CD4-positive, alpha-beta T cell (primary cell): ENCODE measurements around the gene LCOR. TPM values are rescaled to one million over a fixed set of nuclear protein-coding genes. Genes with fewer than 3 reads are reported as not detected.

ENCODE experiments used
- ATAC-seq: fragments of 200-7000 bp; cut with Tn5 transposase; one replicate; pipeline ENCODE4 v1.10.0; 2022; ENCODE audit warnings: mild to moderate bottlenecking; ENCODE audit not compliant: poor library complexity
- CTCF ChIA-PET: fragments of 350-600 bp; sonication (Branson Sonifier 250); formaldehyde crosslinking; loops from one replicate; lab custom pipeline; 2021; ENCODE audit warnings: antibody characterized with exemption, inconsistent platforms; lab: Charles Lee
- POLR2A ChIA-PET: fragments of 350-600 bp; sonication (Branson Sonifier 250); formaldehyde crosslinking; loops from one replicate; lab custom pipeline; 2021; ENCODE audit warnings: antibody characterized with exemption, inconsistent platforms; lab: Charles Lee
- DNase-seq, 14 experiments: peaks; one replicate each; pipeline ENCODE4 v3.0.0-alpha.2; 2013 to 2020; ENCODE audit warnings: mixed read lengths in 2 of 14
- H3K27ac ChIP-seq, 2 donors: one replicate each; pipeline versions ENCODE4 v1.5.1 to v1.7.0; 2013; ENCODE audit warnings: low read length in 2 of 2, low read depth in 1 of 2, mild to moderate bottlenecking in 1 of 2
- H3K27me3 ChIP-seq, 2 experiments: 1 replicate in 1 of 2; 2 replicates in 1 of 2; pipeline versions ENCODE4 v1.6.1 to v1.7.0; 2013; ENCODE audit warnings: low read length in 2 of 2, control low read depth in 1 of 2, mild to moderate bottlenecking in 1 of 2, moderate library complexity in 1 of 2; ENCODE audit not compliant: insufficient read depth in 2 of 2, control insufficient read depth in 1 of 2
- H3K36me3 ChIP-seq: one replicate; pipeline ENCODE4 v1.6.1; 2013; ENCODE audit warnings: low read length, control low read depth; ENCODE audit not compliant: insufficient read depth
- H3K4me1 ChIP-seq: one replicate; pipeline ENCODE4 v1.6.1; 2013; ENCODE audit warnings: low read length, control low read depth; ENCODE audit not compliant: insufficient read depth
- H3K4me3 ChIP-seq: one replicate; pipeline ENCODE4 v1.5.1; 2013; ENCODE audit warnings: mild to moderate bottlenecking, low read length, moderate library complexity
- H3K9me3 ChIP-seq, 2 experiments: 1 replicate in 1 of 2; 2 replicates in 1 of 2; pipeline versions ENCODE4 v1.6.1 to v1.7.0; 2013; ENCODE audit warnings: low read length in 2 of 2, mild to moderate bottlenecking in 2 of 2, control low read depth in 1 of 2, moderate library complexity in 1 of 2; ENCODE audit not compliant: control insufficient read depth in 1 of 2, insufficient read depth in 1 of 2
- H3K27ac Mint-ChIP-seq: one replicate; pipeline ENCODE4 v1.8.0; 2020; ENCODE audit warnings: mixed read lengths
- H3K27me3 Mint-ChIP-seq: one replicate; pipeline ENCODE4 v1.8.0; 2021; ENCODE audit warnings: mixed read lengths
- H3K36me3 Mint-ChIP-seq: one replicate; pipeline ENCODE4 v1.8.0; 2021; ENCODE audit warnings: low read depth, mixed read lengths
- H3K4me1 Mint-ChIP-seq: one replicate; pipeline ENCODE4 v1.8.0; 2021; ENCODE audit warnings: low read depth, mixed read lengths
- H3K4me3 Mint-ChIP-seq: one replicate; pipeline ENCODE4 v1.8.0; 2020; ENCODE audit warnings: mild to moderate bottlenecking, mixed read lengths
- H3K9me3 Mint-ChIP-seq: one replicate; pipeline ENCODE4 v1.8.0; 2020; ENCODE audit warnings: mixed read lengths
- CTCF ChIP-seq: fragments of 200-600 bp; IDR thresholded peaks from one replicate; pipeline ENCODE4 v1.8.0; 2022; ENCODE audit warnings: antibody characterized with exemption, mild to moderate bottlenecking
- intact Hi-C, 2 experiments: fragments of 100-400 bp; cut with DNase I in 1 of 2; cut with micrococcal nuclease in 1 of 2; formaldehyde crosslinking; loops; one replicate each; pipeline versions ENCODE4 v1.15.1 to v1.9.0; 2023 to 2025; cut with DNase I, micrococcal nuclease
- total RNA-seq, 174 experiments: library from RNA in 2 of 174; stranded (reverse) in 2 of 174; gene quantifications; one replicate each; pipeline ENCODE4 v1.2.3 and lab custom pipeline; 2021 to 2026

LCOR gene
- total RNA-seq, 2 experiments from 2014 or later: 46.0 to 56.0 TPM

- Histone ChIP-seq H3K9me3 (no peaks in the 10 kb centered on the region), H3K4me3 (no peak overlapping the region), H3K4me1 (peaks cover 18% of the 10 kb centered on the region), H3K27ac (no peak overlapping the region), H3K36me3 (no peaks in the 10 kb centered on the region), H3K27me3 (no peaks in the 10 kb centered on the region)
- ATAC-seq (no peak), DNase-seq (no peak)
- ChIA-PET CTCF (no interaction called here), POLR2A (interaction anchor here (1.1 kb wide), 1 partner anchor 22 kb away, joined by 3 read pairs; no protein-coding TSS in a partner anchor)
- Mint-ChIP-seq H3K4me3 (no peak overlapping the region), H3K27ac (no peak overlapping the region), H3K36me3 (peaks cover 21% of the 10 kb centered on the region), H3K4me1 (peaks cover 77% of the 10 kb centered on the region), H3K9me3 (no peaks in the 10 kb centered on the region), H3K27me3 (no peaks in the 10 kb centered on the region)
- TF ChIP-seq CTCF: no peak
- intact Hi-C loops: loop anchor here (5.0 to 10.0 kb wide), 3 partner anchors 464 to 1296 kb away; partner anchors contain the start of gene R3HCC1L (in 1 of the 2)
Measured at GRCh38 chr10:96838529-96838928, 6.4 kb downstream of the LCOR start.

- POLR2A ChIA-PET: no interaction called here
- H3K27ac Mint-ChIP-seq: no peak overlapping the region
- H3K4me1 Mint-ChIP-seq: peaks cover 74% of the 10 kb centered on the region
Measured at GRCh38 chr10:96840841-96841518, 8.9 kb downstream of the LCOR start.

More at GRCh38 chr10:96840841-96841518, 8.9 kb downstream of the LCOR start:
- DNase-seq: peak in 2 of 14 experiments; percentile 25 to 38
- H3K36me3 Mint-ChIP-seq: peaks cover 14% of the 10 kb centered on the region
- Histone ChIP-seq H3K9me3 (no peaks in the 10 kb centered on the region), H3K27ac (no peak overlapping the region), H3K4me1 (peaks cover 18% of the 10 kb centered on the region), H3K27me3 (no peaks in the 10 kb centered on the region), H3K4me3 (no peak overlapping the region), H3K36me3 (no peaks in the 10 kb centered on the region)
- intact Hi-C loops: loop anchor here in 1 of 2 experiments (10.0 kb wide), 1 partner anchor 64 kb away; no protein-coding TSS in a partner anchor
- no peaks in the 10 kb centered on the region for H3K27me3 Mint-ChIP-seq
- H3K9me3 Mint-ChIP-seq: no peaks in the 10 kb centered on the region
- CTCF ChIA-PET: no interaction called here
- ATAC-seq: no peak
- no peak overlapping the region for H3K4me3 Mint-ChIP-seq
- TF ChIP-seq CTCF: no peak
